Neural progenitor cell (in vitro differentiated cells): ENCODE data around the gene F8. TPM values are rescaled to one million over a fixed set of nuclear protein-coding genes. Genes with fewer than 3 reads are reported as not detected.

Experiments
- DNase-seq: peaks from one replicate; pipeline ENCODE4 v3.0.0-alpha.2; 2016; ENCODE audit warnings: low spot score
- H2AFZ ChIP-seq: fragments of 200-600 bp; sonication (generic); replicated peaks from 2 replicates; pipeline ENCODE4 v1.6.1; 2016; ENCODE audit warnings: antibody characterized with exemption
- H3F3A ChIP-seq: fragments of 200-600 bp; sonication (generic); 2 replicates; pipeline ENCODE4 v1.6.1; 2016; ENCODE audit warnings: antibody characterized with exemption, low read depth
- H3K27ac ChIP-seq: fragments of 200-600 bp; sonication (generic); 2 replicates; pipeline ENCODE4 v1.5.1; 2016; ENCODE audit warnings: mild to moderate bottlenecking
- H3K27me3 ChIP-seq: fragments of 200-600 bp; sonication (generic); 2 replicates; pipeline ENCODE4 v1.6.1; 2016; ENCODE audit warnings: mild to moderate bottlenecking, moderate library complexity
- H3K36me3 ChIP-seq: fragments of 200-600 bp; sonication (generic); 2 replicates; pipeline ENCODE4 v1.5.1; 2016
- H3K4me1 ChIP-seq: fragments of 200-600 bp; sonication (generic); 2 replicates; pipeline ENCODE4 v1.6.1; 2016; ENCODE audit warnings: mixed run types
- H3K4me2 ChIP-seq: fragments of 200-600 bp; sonication (generic); 2 replicates; pipeline ENCODE4 v1.6.1; 2016
- H3K4me3 ChIP-seq: fragments of 200-600 bp; sonication (generic); 2 replicates; pipeline ENCODE4 v1.5.1; 2016
- H3K79me2 ChIP-seq: fragments of 200-600 bp; sonication (generic); 2 replicates; pipeline ENCODE4 v1.6.1; 2016; ENCODE audit warnings: low read depth
- H3K9ac ChIP-seq: fragments of 200-600 bp; sonication (generic); 2 replicates; pipeline ENCODE4 v1.6.1; 2016
- H3K9me3 ChIP-seq: fragments of 200-600 bp; sonication (generic); 2 replicates; pipeline ENCODE4 v1.5.1; 2016; ENCODE audit warnings: low read depth
- H4K20me1 ChIP-seq: fragments of 200-600 bp; sonication (generic); 2 replicates; pipeline ENCODE4 v1.6.1; 2016; ENCODE audit warnings: low read depth
- H3K27ac Mint-ChIP-seq: 3 replicates; pipeline ENCODE4 v1.8.0; 2021; ENCODE audit warnings: mixed read lengths
- H3K27me3 Mint-ChIP-seq: 2 replicates; pipeline ENCODE4 v1.8.0; 2022; ENCODE audit warnings: low read depth, mild to moderate bottlenecking, inconsistent platforms, moderate library complexity, mixed read lengths; ENCODE audit not compliant: insufficient read depth
- H3K36me3 Mint-ChIP-seq: 3 replicates; pipeline ENCODE4 v1.8.0; 2021; ENCODE audit warnings: mixed read lengths
- H3K4me1 Mint-ChIP-seq: 3 replicates; pipeline ENCODE4 v1.8.0; 2021; ENCODE audit warnings: mixed read lengths
- H3K4me3 Mint-ChIP-seq: 3 replicates; pipeline ENCODE4 v1.8.0; 2021; ENCODE audit warnings: mild to moderate bottlenecking, moderate library complexity, mixed read lengths
- H3K9me3 Mint-ChIP-seq: 3 replicates; pipeline ENCODE4 v1.8.0; 2020; ENCODE audit warnings: mixed read lengths
- CTCF ChIP-seq: fragments of 200-600 bp; sonication (generic); IDR thresholded peaks from 2 replicates; pipeline ENCODE4 v1.5.1; 2017; ENCODE audit warnings: antibody characterized with exemption, mild to moderate bottlenecking
- EZH2 ChIP-seq: fragments of 200-600 bp; sonication (generic); IDR thresholded peaks from 2 replicates; pipeline ENCODE4 v1.6.1; 2017; ENCODE audit warnings: antibody characterized with exemption, mild to moderate bottlenecking, moderate library complexity
- EZH2phosphoT487 ChIP-seq: fragments of 200-600 bp; sonication (generic); IDR thresholded peaks from 2 replicates; pipeline ENCODE4 v1.6.1; 2017; ENCODE audit warnings: antibody characterized with exemption
- total RNA-seq: library from RNA; depleted of rRNA; stranded (reverse); fragments of >200 nt; gene quantifications from 2 replicates; pipeline ENCODE4 v1.2.3, GENCODE V29; 2015; ENCODE audit warnings: low replicate concordance

F8 gene
- total RNA-seq, 1 donor from 2014 or later: 4.8 TPM

DNA sequence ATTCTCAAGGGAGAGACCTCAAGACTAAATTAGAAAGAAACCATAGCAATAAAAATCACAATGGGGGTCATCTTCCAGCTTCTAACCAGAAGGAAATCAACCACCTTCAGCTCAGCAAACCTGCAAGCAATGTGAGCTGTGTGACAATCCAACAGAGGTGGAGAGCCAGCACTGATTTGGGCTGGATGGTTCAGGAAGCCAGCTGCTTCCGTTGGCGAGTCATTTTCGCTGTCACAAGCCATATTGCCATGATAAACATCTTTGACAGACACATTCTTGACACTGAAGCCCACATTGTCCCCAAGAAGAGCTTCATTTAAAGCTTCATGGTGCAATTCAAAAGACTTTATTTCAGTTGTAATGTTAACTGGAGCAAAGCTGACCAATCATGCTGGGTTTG is 113.7 kb downstream of the F8 start:
- Mint-ChIP-seq H3K36me3 (no peaks in the 10 kb centered on the region), H3K4me3 (no peak overlapping the region)

GRCh38 chrX:154902408-154902807 is 120.1 kb downstream of the F8 start:
- H3K4me2 ChIP-seq: no peak overlapping the region
- Mint-ChIP-seq H3K9me3 (no peaks in the 10 kb centered on the region), H3K36me3 (no peaks in the 10 kb centered on the region), H3K4me1 (no peaks in the 10 kb centered on the region), H3K27me3 (no peaks in the 10 kb centered on the region), H3K4me3 (no peak overlapping the region), H3K27ac (no peak overlapping the region)
- TF ChIP-seq EZH2phosphoT487 (no peak), EZH2 (no peak), CTCF (no peak)
- H3K27me3 ChIP-seq: no peaks in the 10 kb centered on the region
- no peak overlapping the region for H3K4me3 ChIP-seq
- no peak overlapping the region for H3K9ac ChIP-seq
- H3K9me3 ChIP-seq: no peaks in the 10 kb centered on the region
- H3K36me3 ChIP-seq: no peaks in the 10 kb centered on the region
- no peaks in the 10 kb centered on the region for H3F3A ChIP-seq
- H3K27ac ChIP-seq: no peak overlapping the region
- no peaks in the 10 kb centered on the region for H3K79me2 ChIP-seq
- no peaks in the 10 kb centered on the region for H3K4me1 ChIP-seq
- H2AFZ ChIP-seq: no peak overlapping the region
- no peak for DNase-seq
- no peaks in the 10 kb centered on the region for H4K20me1 ChIP-seq

More for the DNA sequence above, 113.7 kb downstream of the F8 start:
- no peaks in the 10 kb centered on the region for H3K79me2 ChIP-seq
- Mint-ChIP-seq H3K27ac (no peak overlapping the region), H3K27me3 (no peaks in the 10 kb centered on the region), H3K4me1 (no peaks in the 10 kb centered on the region), H3K9me3 (peaks cover 27% of the 10 kb centered on the region)
- no peak overlapping the region for H2AFZ ChIP-seq
- H3K4me1 ChIP-seq: no peaks in the 10 kb centered on the region
- H3K4me2 ChIP-seq: no peak overlapping the region
- H3K9ac ChIP-seq: no peak overlapping the region
- no peak overlapping the region for H3K4me3 ChIP-seq
- no peak overlapping the region for H3K27ac ChIP-seq
- H3K36me3 ChIP-seq: no peaks in the 10 kb centered on the region
- H3K9me3 ChIP-seq: no peaks in the 10 kb centered on the region
- no peaks in the 10 kb centered on the region for H4K20me1 ChIP-seq
- no peaks in the 10 kb centered on the region for H3K27me3 ChIP-seq
- DNase-seq: no peak
- no peaks in the 10 kb centered on the region for H3F3A ChIP-seq
- TF ChIP-seq CTCF (no peak), EZH2phosphoT487 (no peak), EZH2 (no peak)

- no peak for TF ChIP-seq EZH2phosphoT487
- TF ChIP-seq EZH2: no peak
- TF ChIP-seq CTCF: no peak
- no peaks in the 10 kb centered on the region for H3K4me1 Mint-ChIP-seq
Measured at GRCh38 chrX:154900323-154900722, 122.2 kb downstream of the F8 start.

More at GRCh38 chrX:154900323-154900722, 122.2 kb downstream of the F8 start:
- H3K4me3 ChIP-seq: no peak overlapping the region
- H3K9ac ChIP-seq: no peak overlapping the region
- no peak overlapping the region for H3K4me3 Mint-ChIP-seq
- H2AFZ ChIP-seq: no peak overlapping the region
- H3K4me1 ChIP-seq: no peaks in the 10 kb centered on the region
- H3K27ac Mint-ChIP-seq: no peak overlapping the region
- no peak overlapping the region for H3K4me2 ChIP-seq
- no peaks in the 10 kb centered on the region for H3K27me3 Mint-ChIP-seq
- H3K9me3 Mint-ChIP-seq: no peaks in the 10 kb centered on the region
- no peaks in the 10 kb centered on the region for H3K79me2 ChIP-seq
- H4K20me1 ChIP-seq: no peaks in the 10 kb centered on the region
- no peaks in the 10 kb centered on the region for H3K27me3 ChIP-seq
- no peak for DNase-seq
- no peaks in the 10 kb centered on the region for H3K36me3 Mint-ChIP-seq
- no peaks in the 10 kb centered on the region for H3K9me3 ChIP-seq
- no peaks in the 10 kb centered on the region for H3F3A ChIP-seq
- no peaks in the 10 kb centered on the region for H3K36me3 ChIP-seq
- H3K27ac ChIP-seq: no peak overlapping the region
